Measurements from ENCODE around the gene SORCS2.

SORCS2 gene

GRCh38 chr4:7694324-7694723 lies 502.0 kb downstream of the SORCS2 start (continued):
- TF ChIP-seq MZF1 (tag by site-specific recombination; IDR thresholded peaks at IDR 0.05; ENCODE audit: borderline replicate concordance) (no peak), ZNF558 (tag by site-specific recombination; IDR thresholded peaks at IDR 0.05) (no peak), BCL6B (tag by site-specific recombination; IDR thresholded peaks at IDR 0.05) (no peak), ZNF394 (tag by site-specific recombination; IDR thresholded peaks at IDR 0.05; ENCODE audit: borderline replicate concordance) (no peak), ZNF660 (tag by site-specific recombination; IDR thresholded peaks at IDR 0.05) (no peak), ZNF514 (tag by site-specific recombination; IDR thresholded peaks at IDR 0.05) (no peak), PRDM4 (tag by site-specific recombination; IDR thresholded peaks at IDR 0.05) (no peak)

- CTCF ChIA-PET = interaction anchor here (0.6 to 0.7 kb wide), 2 partner anchors 360 to 555 kb away, joined by 3 to 7 read pairs; no protein-coding TSS in a partner anchor
These were observed 505.0 kb downstream of the SORCS2 start for GRCh38 chr4:7697343-7697742.

More at GRCh38 chr4:7697343-7697742, 505.0 kb downstream of the SORCS2 start:
- Histone ChIP-seq H3K9me3 (ENCODE audit: control insufficient read depth, insufficient read depth, low read depth, low read length) (no peaks in the 10 kb centered on the region), H3K36me3 (ENCODE audit: control insufficient read depth in 2 of 2, insufficient read depth in 1 of 2, low read length in 2 of 2) (no peaks in the 10 kb centered on the region), H3K27ac (ENCODE audit: extremely low read depth, low read depth, low read length) (no peak overlapping the region), H3K4me1 (ENCODE audit: control insufficient read depth, insufficient read depth, low read length) (no peaks in the 10 kb centered on the region), H3K4me3 (ENCODE audit: low read depth, low read length) (no peak overlapping the region)
- TF ChIP-seq ZNF654 (tag by site-specific recombination; IDR thresholded peaks at IDR 0.05; ENCODE audit: low read depth) (no peak), ZNF394 (tag by site-specific recombination; IDR thresholded peaks at IDR 0.05; ENCODE audit: borderline replicate concordance) (no peak), ZNF2 (tag by site-specific recombination; IDR thresholded peaks at IDR 0.05) (no peak), ZNF664 (tag by site-specific recombination; IDR thresholded peaks at IDR 0.05) (no peak), ZNF707 (tag by site-specific recombination; IDR thresholded peaks at IDR 0.05) (no peak), INSM2 (tag by site-specific recombination; IDR thresholded peaks at IDR 0.05) (no peak), ZNF223 (tag by site-specific recombination; IDR thresholded peaks at IDR 0.05) (no peak), ZNF513 (tag by site-specific recombination; IDR thresholded peaks at IDR 0.05) (no peak), MEIS1 (CRISPR knock-in tag; IDR thresholded peaks at IDR 0.05; ENCODE audit: borderline replicate concordance) (no peak), ZBTB26 (tag by site-specific recombination; optimal IDR thresholded peaks at IDR 0.05) (no peak), ZNF791 (tag by site-specific recombination; IDR thresholded peaks at IDR 0.05) (no peak), TRIM28 (IDR thresholded peaks at IDR 0.05; ENCODE audit: borderline replicate concordance, low read length) (no peak), PRDM6 (tag by site-specific recombination; IDR thresholded peaks at IDR 0.05) (no peak), ZNF121 (tag by site-specific recombination; IDR thresholded peaks at IDR 0.05) (no peak), ZNF112 (tag by site-specific recombination; IDR thresholded peaks at IDR 0.05) (no peak), ZSCAN4 (tag by site-specific recombination; IDR thresholded peaks at IDR 0.05) (no peak), ZNF521 (tag by site-specific recombination; IDR thresholded peaks at IDR 0.05) (no peak), YY1 (tag by site-specific recombination; IDR thresholded peaks at IDR 0.05) (no peak), ZNF23 (tag by site-specific recombination; IDR thresholded peaks at IDR 0.05; ENCODE audit: borderline replicate concordance) (no peak)
- POLR2A ChIA-PET = no interaction called here

Data from HEK293 (cell line).